Measurements from ENCODE around the gene MDH1B. TPM values are rescaled to one million over a fixed set of nuclear protein-coding genes. Genes with fewer than 3 reads are reported as not detected.
A peak's percentile ranks its signal among the peaks of the same experiment; 100 is the strongest.

The MDH1B gene
- total RNA-seq, 1 experiment from 2014 or later, result 3.7 TPM

GRCh38 chr2:206728277-206729199 lies 36.6 kb downstream of the MDH1B start:
- ChIA-PET RAD21 (ENCODE audit: low non-redundant PET in 1 of 2, low total read pairs in 2 of 2, uncharacterized antibody in 2 of 2, unreplicated experiment in 2 of 2) (no interaction called here), POLR2A (interaction anchor here (0.6 kb wide), 1 partner anchor 37 kb away, joined by 3 read pairs; no protein-coding TSS in a partner anchor), CTCF (no interaction called here)
- Histone ChIP-seq H3K9me2 (ENCODE audit: insufficient read depth) (no peaks in the 10 kb centered on the region), H2AFZ (ENCODE audit: low read depth, low read length, poor library complexity, severe bottlenecking) (no peak overlapping the region), H3K9me3 (ENCODE audit: control insufficient read depth in 1 of 2, insufficient read depth in 1 of 2, low read depth in 1 of 2, low read length in 2 of 2) (no peaks in the 10 kb centered on the region), H3K4me3 (replicated peaks in 1 of 2; ENCODE audit: low read depth in 1 of 2, low read length in 2 of 2) (no peak overlapping the region), H3K9ac (ENCODE audit: low read length) (no peak overlapping the region), H3K27ac (ENCODE audit: low read depth, low read length) (no peak overlapping the region), H3K79me2 (ENCODE audit: insufficient read depth, low read length) (no peaks in the 10 kb centered on the region), H3K36me3 (ENCODE audit: control insufficient read depth in 1 of 2, insufficient read depth in 2 of 2, low read length in 2 of 2) (no peaks in the 10 kb centered on the region), H3K27me3 (ENCODE audit: insufficient read depth, low read length) (no peaks in the 10 kb centered on the region), H3K4me1 (ENCODE audit: control insufficient read depth in 1 of 2, insufficient read depth in 2 of 2, low read length in 2 of 2) (peaks cover 0 to 6% of the 10 kb centered on the region in 2 experiments; a peak in 2 of 4 replicates), H3K4me2 (ENCODE audit: low read length) (peak overlapping the region; percentile 0; the same call in 1 of the 2 replicates), H4K20me1 (ENCODE audit: insufficient read depth) (no peaks in the 10 kb centered on the region)
- intact Hi-C loops (cut with micrococcal nuclease), result no loop called here
- TF ChIP-seq EZH2 (IDR thresholded peaks at IDR 0.05) (no peak), REST (IDR thresholded peaks at IDR 0.05; ENCODE audit: low read depth) (no peak), MAX (IDR thresholded peaks at IDR 0.05) (no peak), ELF1 (IDR thresholded peaks at IDR 0.05; ENCODE audit: borderline replicate concordance, low read depth) (no peak), ATF3 (IDR thresholded peaks at IDR 0.05) (no peak), TCF7L2 (IDR thresholded peaks at IDR 0.05; ENCODE audit: borderline replicate concordance, extremely low read depth, insufficient read depth, insufficient read length) (no peak), CBX3 (IDR thresholded peaks at IDR 0.05; ENCODE audit: low read depth) (no peak), EZH2phosphoT487 (IDR thresholded peaks at IDR 0.05; ENCODE audit: borderline replicate concordance) (no peak), SP1 (IDR thresholded peaks at IDR 0.05; ENCODE audit: low read depth) (no peak), POLR2A (IDR thresholded peaks at IDR 0.05; ENCODE audit: borderline replicate concordance, extremely low read depth, insufficient read depth, insufficient read length) (no peak), POLR2AphosphoS5 (IDR thresholded peaks at IDR 0.05; ENCODE audit: low read depth, low read length) (no peak), FOSL1 (IDR thresholded peaks at IDR 0.05; ENCODE audit: low read depth) (no peak), CTCF (IDR thresholded peaks at IDR 0.05 in 2 of 3, conservative IDR thresholded peaks at IDR 0.05 in 1 of 3; ENCODE audit: borderline replicate concordance in 1 of 3, insufficient read depth in 1 of 3, low read depth in 2 of 3, low read length in 2 of 3) (no peak), ZFX (IDR thresholded peaks at IDR 0.05) (no peak), RAD21 (IDR thresholded peaks at IDR 0.05; ENCODE audit: low read depth) (no peak), ZBTB33 (IDR thresholded peaks at IDR 0.05; ENCODE audit: extremely low read depth, insufficient replicate concordance, low read length) (no peak), JUND (IDR thresholded peaks at IDR 0.05) (no peak), CEBPB (IDR thresholded peaks at IDR 0.05; ENCODE audit: low read depth) (no peak)
- DNase-seq (ENCODE audit: low read depth, low spot score), result peak; percentile 1
- ATAC-seq, result peak; percentile 66
- no TSS peak for BruUV-seq (replicated peaks)
